ENCODE data around the gene SLC25A23. TPM values are rescaled to one million over a fixed set of nuclear protein-coding genes. Genes with fewer than 3 reads are reported as not detected.
A peak's percentile ranks its signal among the peaks of the same experiment; 100 is the strongest.

Gene SLC25A23
- total RNA-seq, 2 experiments from 2014 or later: 18.6 to 19.2 TPM

GRCh38 chr19:6494438-6495036 is 34.9 kb upstream of the SLC25A23 start:
- Mint-ChIP-seq H3K4me3 (no peak overlapping the region), H3K27me3 (no peaks in the 10 kb centered on the region), H3K9me3 (ENCODE audit: low read depth) (peaks cover 3% of the 10 kb centered on the region), H3K36me3 (ENCODE audit: low read depth) (no peaks in the 10 kb centered on the region), H3K27ac (no peak overlapping the region), H3K4me1 (peaks cover 17% of the 10 kb centered on the region)
- CTCF ChIA-PET: interaction anchor here (0.6 kb wide), 1 partner anchor 91 kb away, joined by 3 read pairs; no protein-coding TSS in a partner anchor
- ATAC-seq (no peak), DNase-seq (no peak)
- POLR2A ChIA-PET: no interaction called here
- intact Hi-C loops (cut with DNase I, micrococcal nuclease): no loop called here

- H3K36me3 Mint-ChIP-seq (ENCODE audit: low read depth): no peaks in the 10 kb centered on the region
- H3K27ac Mint-ChIP-seq: peak overlapping the region; percentile 3
- no peak for DNase-seq
- H3K27me3 Mint-ChIP-seq: no peaks in the 10 kb centered on the region
- intact Hi-C loops (cut with DNase I, micrococcal nuclease): no loop called here
- H3K9me3 Mint-ChIP-seq (ENCODE audit: low read depth): peaks cover 3% of the 10 kb centered on the region
- H3K4me3 Mint-ChIP-seq: no peak overlapping the region
- CTCF ChIA-PET: interaction anchor here (0.7 to 1.7 kb wide), 3 partner anchors 11 to 162 kb away, joined by 3 to 7 read pairs (median 4); partner anchors contain the start of gene DENND1C
- ATAC-seq: peak; percentile 57
- POLR2A ChIA-PET: interaction anchor here (0.6 to 1.7 kb wide), 2 partner anchors 11 to 246 kb away, joined by 5 to 6 read pairs; partner anchors contain the start of gene DENND1C
- H3K4me1 Mint-ChIP-seq: peaks cover 19% of the 10 kb centered on the region
These were observed 32.4 kb upstream of the SLC25A23 start for GRCh38 chr19:6491802-6492592.

GRCh38 chr19:6490134-6490533 is 30.5 kb upstream of the SLC25A23 start:
- intact Hi-C loops (cut with DNase I, micrococcal nuclease): no loop called here
- Mint-ChIP-seq H3K27ac (peak overlapping the region; percentile 73), H3K4me1 (peaks cover 19% of the 10 kb centered on the region), H3K36me3 (ENCODE audit: low read depth) (no peaks in the 10 kb centered on the region), H3K4me3 (peak overlapping the region; percentile 67), H3K27me3 (no peaks in the 10 kb centered on the region), H3K9me3 (ENCODE audit: low read depth) (peaks cover 3% of the 10 kb centered on the region)
- ATAC-seq: no peak
- ChIA-PET POLR2A (no interaction called here), CTCF (interaction anchor here (0.6 kb wide), 1 partner anchor 217 kb away, joined by 5 read pairs; no protein-coding TSS in a partner anchor)
- DNase-seq: no peak

GRCh38 chr19:6489278-6490061 is 29.9 kb upstream of the SLC25A23 start:
- H3K4me3 Mint-ChIP-seq: peak overlapping the region; percentile 67
- peaks cover 19% of the 10 kb centered on the region for H3K4me1 Mint-ChIP-seq
- ATAC-seq (peak; percentile 89), DNase-seq (peak; percentile 33)
- peak overlapping the region; percentile 73 for H3K27ac Mint-ChIP-seq
- H3K9me3 Mint-ChIP-seq (ENCODE audit: low read depth): peaks cover 3% of the 10 kb centered on the region
- H3K36me3 Mint-ChIP-seq (ENCODE audit: low read depth): no peaks in the 10 kb centered on the region
- POLR2A ChIA-PET: no interaction called here
- CTCF ChIA-PET: interaction anchor here (0.6 kb wide), 1 partner anchor 218 kb away, joined by 5 read pairs; no protein-coding TSS in a partner anchor
- H3K27me3 Mint-ChIP-seq: no peaks in the 10 kb centered on the region
- intact Hi-C loops (cut with DNase I, micrococcal nuclease): no loop called here

GRCh38 chr19:6484831-6485230 is 25.2 kb upstream of the SLC25A23 start:
- DNase-seq (no peak), ATAC-seq (no peak)
- Mint-ChIP-seq H3K36me3 (ENCODE audit: low read depth) (peaks cover 2% of the 10 kb centered on the region), H3K9me3 (ENCODE audit: low read depth) (no peaks in the 10 kb centered on the region), H3K4me1 (peaks cover 27% of the 10 kb centered on the region), H3K4me3 (no peak overlapping the region), H3K27me3 (no peaks in the 10 kb centered on the region), H3K27ac (no peak overlapping the region)
- ChIA-PET CTCF (interaction anchor here (0.6 kb wide), 1 partner anchor 783 kb away, joined by 3 read pairs; no protein-coding TSS in a partner anchor), POLR2A (interaction anchor here (0.6 kb wide), 1 partner anchor 1926 kb away, joined by 5 read pairs; no protein-coding TSS in a partner anchor)
- intact Hi-C loops (cut with DNase I, micrococcal nuclease): no loop called here

GRCh38 chr19:6484230-6484629 is 24.6 kb upstream of the SLC25A23 start:
- intact Hi-C loops (cut with DNase I, micrococcal nuclease): no loop called here
- no peak for DNase-seq
- Mint-ChIP-seq H3K9me3 (ENCODE audit: low read depth) (no peaks in the 10 kb centered on the region), H3K4me3 (no peak overlapping the region), H3K36me3 (ENCODE audit: low read depth) (peaks cover 2% of the 10 kb centered on the region), H3K4me1 (peaks cover 26% of the 10 kb centered on the region), H3K27me3 (no peaks in the 10 kb centered on the region), H3K27ac (no peak overlapping the region)
- ChIA-PET CTCF (interaction anchor here (0.6 kb wide), 1 partner anchor 784 kb away, joined by 3 read pairs; no protein-coding TSS in a partner anchor), POLR2A (no interaction called here)
- ATAC-seq: no peak

DNA sequence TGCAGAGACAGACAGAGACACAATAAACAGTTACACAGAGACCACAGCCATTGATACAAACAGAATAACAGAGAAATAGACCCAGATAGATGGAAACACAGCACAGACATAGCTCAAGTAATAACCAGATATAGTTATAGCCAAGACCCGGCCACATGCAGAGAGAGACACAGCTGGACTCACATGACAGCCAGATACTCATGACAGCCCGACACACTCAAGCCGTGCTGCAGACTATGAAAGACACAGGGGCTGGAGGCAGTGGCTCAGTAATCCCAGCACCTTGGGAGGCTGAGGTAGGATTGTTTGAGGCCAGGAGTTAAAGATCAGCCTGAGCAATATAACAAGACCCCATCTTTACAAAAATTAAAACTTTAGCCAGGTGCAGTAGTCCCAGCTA is 23.6 kb upstream of the SLC25A23 start:
- ATAC-seq (no peak), DNase-seq (no peak)
- H3K4me1 Mint-ChIP-seq: peaks cover 25% of the 10 kb centered on the region
- H3K27me3 Mint-ChIP-seq: no peaks in the 10 kb centered on the region
- H3K9me3 Mint-ChIP-seq (ENCODE audit: low read depth): no peaks in the 10 kb centered on the region
- H3K27ac Mint-ChIP-seq: peak overlapping the region; percentile 96
- peaks cover 2% of the 10 kb centered on the region for H3K36me3 Mint-ChIP-seq (ENCODE audit: low read depth)
- peak overlapping the region; percentile 9 for H3K4me3 Mint-ChIP-seq
- intact Hi-C loops (cut with DNase I, micrococcal nuclease): loop anchor here in 1 of 2 experiments (2.0 kb wide), 1 partner anchor 34 kb away; no protein-coding TSS in a partner anchor
- ChIA-PET CTCF (interaction anchor here (0.9 kb wide), 1 partner anchor 265 kb away, joined by 3 read pairs; no protein-coding TSS in a partner anchor), POLR2A (no interaction called here)

DNA sequence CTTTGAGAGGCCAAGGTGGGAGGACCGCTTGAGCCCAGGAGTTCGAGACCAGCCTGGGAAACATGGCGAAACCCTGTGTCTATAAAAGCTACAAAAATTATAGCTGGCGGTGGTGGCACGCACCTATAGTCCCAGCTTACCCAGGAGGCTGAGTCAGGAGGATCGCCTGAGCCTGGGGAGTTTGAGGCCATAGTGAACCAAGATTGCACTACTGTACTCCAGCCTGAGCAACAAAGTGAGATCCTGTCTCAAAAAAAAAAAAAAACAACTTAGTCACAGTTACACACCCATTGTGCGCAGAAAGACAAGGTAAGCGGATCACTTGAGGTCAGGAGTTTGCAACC is 22.7 kb upstream of the SLC25A23 start:
- DNase-seq (peak; percentile 66), ATAC-seq (peak; percentile 61)
- H3K4me3 Mint-ChIP-seq: peak overlapping the region; percentile 88
- CTCF ChIA-PET: interaction anchor here (0.6 to 1.0 kb wide), 3 partner anchors 15 to 289 kb away, joined by 4 read pairs; partner anchors contain the start of gene TNFSF9
- H3K36me3 Mint-ChIP-seq (ENCODE audit: low read depth): peaks cover 2% of the 10 kb centered on the region
- H3K4me1 Mint-ChIP-seq: peaks cover 25% of the 10 kb centered on the region
- H3K9me3 Mint-ChIP-seq (ENCODE audit: low read depth): no peaks in the 10 kb centered on the region
- peak overlapping the region; percentile 96 for H3K27ac Mint-ChIP-seq
- no peaks in the 10 kb centered on the region for H3K27me3 Mint-ChIP-seq
- POLR2A ChIA-PET: interaction anchor here (0.7 kb wide), 2 partner anchors 55 to 58 kb away, joined by 3 to 4 read pairs; partner anchors contain the start of gene KHSRP
- intact Hi-C loops (cut with DNase I, micrococcal nuclease): loop anchor here (1.0 to 2.0 kb wide), 2 partner anchors 22 to 34 kb away; no protein-coding TSS in a partner anchor

DNA sequence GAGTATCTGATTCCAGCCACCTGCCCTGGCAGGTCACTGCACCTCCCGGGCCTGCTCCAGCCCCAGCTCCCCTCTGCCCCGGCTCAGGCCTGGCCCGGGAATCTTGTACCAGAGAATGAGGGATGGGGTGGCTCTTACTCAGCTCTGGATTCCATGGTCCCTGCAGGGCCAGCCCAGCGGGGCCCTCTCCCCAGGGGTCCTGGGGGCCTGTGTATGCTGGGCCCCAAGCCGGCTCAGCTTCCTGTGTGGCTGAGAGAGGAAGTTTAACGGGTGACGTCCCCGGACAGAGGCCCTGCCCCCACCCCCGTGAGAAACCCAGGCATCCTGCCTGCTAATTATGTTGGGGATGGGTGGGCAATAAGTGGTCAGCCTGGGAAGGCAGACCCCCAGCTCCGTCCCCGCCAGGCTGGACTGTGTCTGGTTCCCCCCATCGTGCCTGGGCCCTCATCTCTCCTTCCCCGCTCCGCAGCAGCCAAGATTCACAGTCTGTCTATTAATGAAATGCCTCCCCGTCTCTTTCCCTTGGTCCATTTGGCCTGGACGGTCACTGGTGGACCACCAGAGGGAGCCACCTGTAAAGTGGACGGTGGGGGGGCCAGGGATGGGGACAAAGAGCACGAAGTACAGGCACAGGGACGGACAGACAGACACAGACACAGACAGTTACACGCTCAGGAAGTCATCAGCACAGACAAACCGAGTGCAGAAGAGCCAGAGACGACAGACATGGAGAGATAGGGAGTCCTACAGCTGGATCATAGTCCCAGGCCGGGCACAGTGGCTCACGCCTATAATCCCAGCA is 22.1 kb upstream of the SLC25A23 start, which contains the start of gene DENND1C:
Gene DENND1C, minus strand, starts transcription at position 247 of the 802 bp plus-strand sequence. Its CDS starts 92 bp downstream, at position 155.
- intact Hi-C loops (cut with DNase I, micrococcal nuclease): loop anchor here (1.0 to 2.0 kb wide), 3 partner anchors 21 to 108 kb away; no protein-coding TSS in a partner anchor
- Mint-ChIP-seq H3K4me3 (peak within 1 kb of the TSS; percentile 88), H3K36me3 (ENCODE audit: low read depth) (peaks cover 2% of the 10 kb centered on the region), H3K9me3 (ENCODE audit: low read depth) (no peaks in the 10 kb centered on the region), H3K27me3 (no peaks in the 10 kb centered on the region), H3K4me1 (peaks cover 25% of the 10 kb centered on the region), H3K27ac (peak within 1 kb of the TSS; percentile 96)
- DNase-seq: peak; percentile 84
- peak; percentile 79 for ATAC-seq
- ChIA-PET POLR2A (interaction anchor here (0.5 to 1.8 kb wide), 6 partner anchors 10 to 298 kb away, joined by 3 to 6 read pairs (median 4); partner anchors contain the start of gene KHSRP), CTCF (interaction anchor here (0.5 to 1.3 kb wide), 6 partner anchors 10 to 332 kb away, joined by 3 to 7 read pairs (median 4); partner anchors contain the start of gene TNFSF9)

All from activated CD4-positive, alpha-beta T cell treated with anti-CD3 and anti-CD28 coated beads for 36 hours (primary cell).